GM23338 (cell line): Measurements from ENCODE around the gene PNPLA1. TPM values are rescaled to one million over a fixed set of nuclear protein-coding genes. Genes with fewer than 3 reads are reported as not detected.

Source experiments
- ATAC-seq: fragments of 200-7000 bp; cut with Tn5 transposase; 3 replicates; pipeline ENCODE4 v1.9.1; 2020
- DNase-seq: peaks from one replicate; pipeline ENCODE4 v3.0.0-alpha.2; 2015; ENCODE audit warnings: low spot score
- H2AFZ ChIP-seq: fragments of 200-600 bp; sonication (generic); 2 replicates; pipeline ENCODE4 v1.8.0; 2016; ENCODE audit warnings: antibody characterized with exemption, mild to moderate bottlenecking, moderate library complexity
- H3F3A ChIP-seq: fragments of 200-600 bp; sonication (generic); replicated peaks from 2 replicates; pipeline ENCODE4 v1.8.0; 2017; ENCODE audit warnings: antibody characterized with exemption, mixed run types, low read depth
- H3K27ac ChIP-seq: fragments of 200-600 bp; sonication (generic); 2 replicates; pipeline ENCODE4 v1.6.1; 2016; ENCODE audit warnings: low read depth
- H3K27me3 ChIP-seq: fragments of 200-600 bp; sonication (generic); 2 replicates; pipeline ENCODE4 v1.8.0; 2016; ENCODE audit warnings: mild to moderate bottlenecking, mixed run types, moderate library complexity; ENCODE audit not compliant: insufficient read depth
- H3K36me3 ChIP-seq: fragments of 200-600 bp; sonication (generic); 2 replicates; pipeline ENCODE4 v1.8.0; 2016; ENCODE audit warnings: mild to moderate bottlenecking; ENCODE audit not compliant: insufficient read depth
- H3K4me1 ChIP-seq: fragments of 200-600 bp; sonication (generic); 2 replicates; pipeline ENCODE4 v1.8.0; 2016; ENCODE audit warnings: mild to moderate bottlenecking, moderate library complexity; ENCODE audit not compliant: insufficient read depth
- H3K4me2 ChIP-seq: fragments of 200-600 bp; sonication (generic); 2 replicates; pipeline ENCODE4 v1.7.1; 2017; ENCODE audit warnings: mixed run types
- H3K4me3 ChIP-seq: fragments of 200-600 bp; sonication (generic); 2 replicates; pipeline ENCODE4 v1.6.1; 2016; ENCODE audit warnings: mixed run types
- H3K79me2 ChIP-seq: fragments of 200-600 bp; sonication (generic); replicated peaks from 2 replicates; pipeline ENCODE4 v1.8.0; 2017; ENCODE audit warnings: mild to moderate bottlenecking; ENCODE audit not compliant: insufficient read depth
- H3K9me2 ChIP-seq: fragments of 200-600 bp; sonication (generic); 2 replicates; pipeline ENCODE4 v1.8.0; 2017; ENCODE audit not compliant: insufficient read depth
- H4K20me1 ChIP-seq: fragments of 200-600 bp; sonication (generic); replicated peaks from 2 replicates; pipeline ENCODE4 v1.8.0; 2017; ENCODE audit warnings: mild to moderate bottlenecking; ENCODE audit not compliant: insufficient read depth
- H3K27ac Mint-ChIP-seq: 2 replicates; pipeline ENCODE4 v1.8.0; 2020; ENCODE audit warnings: inconsistent platforms, mild to moderate bottlenecking, moderate library complexity, mixed read lengths
- H3K27me3 Mint-ChIP-seq: 3 replicates; pipeline ENCODE4 v1.8.0; 2022; ENCODE audit warnings: low read depth, mild to moderate bottlenecking, moderate library complexity, mixed read lengths, inconsistent platforms; ENCODE audit not compliant: insufficient read depth, poor library complexity
- H3K36me3 Mint-ChIP-seq: 3 replicates; pipeline ENCODE4 v1.8.0; 2021; ENCODE audit warnings: low read depth, mild to moderate bottlenecking, inconsistent platforms, moderate library complexity, mixed read lengths
- H3K4me1 Mint-ChIP-seq: 3 replicates; pipeline ENCODE4 v1.8.0; 2020; ENCODE audit warnings: mild to moderate bottlenecking, inconsistent platforms, mixed read lengths
- H3K4me3 Mint-ChIP-seq: 3 replicates; pipeline ENCODE4 v1.8.0; 2021; ENCODE audit warnings: moderate library complexity, mild to moderate bottlenecking, inconsistent platforms, mixed read lengths
- H3K9me3 Mint-ChIP-seq: 3 replicates; pipeline ENCODE4 v1.8.0; 2020; ENCODE audit warnings: moderate library complexity, mild to moderate bottlenecking, inconsistent platforms, mixed read lengths
- CREB1 ChIP-seq: fragments of 250-450 bp; sonication (Bioruptor Pico); IDR thresholded peaks from 2 replicates; pipeline ENCODE4 v1.5.0; 2020; ENCODE audit warnings: low read depth, mild to moderate bottlenecking, moderate library complexity
- EZH2phosphoT487 ChIP-seq: fragments of 200-600 bp; sonication (generic); IDR thresholded peaks from one replicate; pipeline ENCODE4 v1.8.1; 2018; ENCODE audit warnings: antibody characterized with exemption; ENCODE audit not compliant: unreplicated experiment
- JUNB ChIP-seq: IDR thresholded peaks from one replicate; pipeline ENCODE4 v1.6.1; 2016; ENCODE audit warnings: antibody characterized with exemption; ENCODE audit not compliant: unreplicated experiment
- POLR2AphosphoS5 ChIP-seq: IDR thresholded peaks from 2 replicates; pipeline ENCODE4 v1.6.1; 2016; ENCODE audit warnings: antibody characterized with exemption, low read depth
- ZNF114 ChIP-seq: fragments of 250-450 bp; sonication (Bioruptor Pico); IDR thresholded peaks from 2 replicates; pipeline ENCODE4 v1.5.0; 2020; ENCODE audit warnings: mild to moderate bottlenecking, moderate library complexity
- polyA plus RNA-seq: library from polyadenylated mRNA; unstranded; fragments of >200 nt; fragmentation: Nextera tagmentation; extraction: Ambion mirVana; gene quantifications from 2 replicates; pipeline ENCODE4 v1.2.1, GENCODE V29; 2016
- total RNA-seq: library from RNA; depleted of rRNA; stranded (reverse); fragments of >200 nt; shearing (Covaris generic); gene quantifications from 2 replicates; pipeline ENCODE4 v1.2.3, GENCODE V29; 2014
- TF ChIP-seq, protein P1 (sequence below): IDR thresholded peaks from 2 replicates; pipeline ENCODE4 v1.6.1; 2016; ENCODE audit warnings: antibody characterized with exemption
- TF ChIP-seq, protein P2 (sequence below): IDR thresholded peaks from one replicate; pipeline ENCODE4 v1.6.1; 2018; ENCODE audit warnings: antibody characterized with exemption; ENCODE audit not compliant: unreplicated experiment

The PNPLA1 gene
- total and polyA plus RNA-seq, 2 experiments from 2014 or later, result not detected

GRCh38 chr6:36239774-36240173, 30.1 kb upstream of the PNPLA1 start:
- H3F3A ChIP-seq, result no peaks in the 10 kb centered on the region
- H3K4me2 ChIP-seq, result no peak overlapping the region
- H3K4me1 ChIP-seq, result peaks cover 16% of the 10 kb centered on the region; the same call in 1 of the 2 replicates
- no peak for ATAC-seq
- Mint-ChIP-seq H3K27me3 (no peaks in the 10 kb centered on the region), H3K36me3 (no peaks in the 10 kb centered on the region), H3K9me3 (no peaks in the 10 kb centered on the region), H3K27ac (no peak overlapping the region), H3K4me3 (no peak overlapping the region), H3K4me1 (peaks cover 25% of the 10 kb centered on the region)
- H3K79me2 ChIP-seq, result no peaks in the 10 kb centered on the region
- no peaks in the 10 kb centered on the region for H3K27me3 ChIP-seq
- DNase-seq, result no peak
- no peak for TF ChIP-seq EZH2phosphoT487
- no peaks in the 10 kb centered on the region for H3K9me2 ChIP-seq
- no peaks in the 10 kb centered on the region for H3K36me3 ChIP-seq
- no peaks in the 10 kb centered on the region for H4K20me1 ChIP-seq
- H2AFZ ChIP-seq, result no peak overlapping the region
- H3K27ac ChIP-seq, result no peak overlapping the region
- H3K4me3 ChIP-seq, result no peak overlapping the region

DNA sequence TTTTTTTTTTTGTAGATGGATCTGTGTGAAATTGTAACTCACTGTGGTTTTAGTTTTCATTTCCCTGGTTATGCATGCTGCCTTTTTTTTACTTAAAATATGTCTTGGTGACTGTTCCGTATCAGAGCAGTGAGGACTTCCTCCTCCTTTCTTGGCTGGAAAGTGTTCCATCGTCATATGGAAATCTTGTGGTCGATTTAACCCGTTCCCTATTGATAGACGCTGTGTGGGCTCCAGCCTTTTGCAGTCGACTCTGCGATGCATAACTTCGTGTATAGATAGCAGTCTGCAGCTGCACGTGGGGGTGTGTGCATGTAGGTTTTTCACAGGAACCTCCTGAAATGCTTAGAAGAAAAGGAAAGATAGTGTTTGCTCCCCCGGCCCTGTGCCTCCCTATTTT, 28.1 kb upstream of the PNPLA1 start:
- Mint-ChIP-seq H3K27ac (no peak overlapping the region), H3K9me3 (no peaks in the 10 kb centered on the region), H3K27me3 (peaks cover 2% of the 10 kb centered on the region), H3K4me3 (no peak overlapping the region), H3K36me3 (no peaks in the 10 kb centered on the region), H3K4me1 (peaks cover 38% of the 10 kb centered on the region)
- no peaks in the 10 kb centered on the region for H3K36me3 ChIP-seq
- no peak overlapping the region for H3K4me3 ChIP-seq
- DNase-seq (no peak), ATAC-seq (no peak)
- no peaks in the 10 kb centered on the region for H4K20me1 ChIP-seq
- H3K9me2 ChIP-seq, result no peaks in the 10 kb centered on the region
- H3K4me1 ChIP-seq, result peaks cover 22% of the 10 kb centered on the region
- H3K27ac ChIP-seq, result no peak overlapping the region
- H3K27me3 ChIP-seq, result no peaks in the 10 kb centered on the region
- H2AFZ ChIP-seq, result no peak overlapping the region
- TF ChIP-seq ZNF114 (CRISPR knock-in tag) (no peak), CREB1 (CRISPR knock-in tag) (no peak), JUNB (no peak), EZH2phosphoT487 (no peak)
- TF ChIP-seq, protein P1, sequence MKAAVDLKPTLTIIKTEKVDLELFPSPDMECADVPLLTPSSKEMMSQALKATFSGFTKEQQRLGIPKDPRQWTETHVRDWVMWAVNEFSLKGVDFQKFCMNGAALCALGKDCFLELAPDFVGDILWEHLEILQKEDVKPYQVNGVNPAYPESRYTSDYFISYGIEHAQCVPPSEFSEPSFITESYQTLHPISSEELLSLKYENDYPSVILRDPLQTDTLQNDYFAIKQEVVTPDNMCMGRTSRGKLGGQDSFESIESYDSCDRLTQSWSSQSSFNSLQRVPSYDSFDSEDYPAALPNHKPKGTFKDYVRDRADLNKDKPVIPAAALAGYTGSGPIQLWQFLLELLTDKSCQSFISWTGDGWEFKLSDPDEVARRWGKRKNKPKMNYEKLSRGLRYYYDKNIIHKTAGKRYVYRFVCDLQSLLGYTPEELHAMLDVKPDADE, result no peak
- H3F3A ChIP-seq, result 0 out of 2 replicates have a peak, but pooled peaks cover 3% of the 10 kb centered on the region
- H3K79me2 ChIP-seq, result no peaks in the 10 kb centered on the region
- no peak overlapping the region for H3K4me2 ChIP-seq

- H3K36me3 ChIP-seq, result no peaks in the 10 kb centered on the region
- H3K9me3 Mint-ChIP-seq, result no peaks in the 10 kb centered on the region
- no peak overlapping the region for H3K4me3 ChIP-seq
- no peak overlapping the region for H3K27ac Mint-ChIP-seq
- peaks cover 3% of the 10 kb centered on the region for H3K27me3 Mint-ChIP-seq
- ATAC-seq (no peak), DNase-seq (no peak)
- no peaks in the 10 kb centered on the region for H3K79me2 ChIP-seq
- H3K27me3 ChIP-seq, result no peaks in the 10 kb centered on the region
- H3K9me2 ChIP-seq, result no peaks in the 10 kb centered on the region
- no peaks in the 10 kb centered on the region for H3K36me3 Mint-ChIP-seq
- H3F3A ChIP-seq, result 0 out of 2 replicates have a peak, but pooled peaks cover 3% of the 10 kb centered on the region
- no peak overlapping the region for H3K4me3 Mint-ChIP-seq
- no peak overlapping the region for H2AFZ ChIP-seq
- no peak overlapping the region for H3K27ac ChIP-seq
- H3K4me1 ChIP-seq, result peaks cover 22% of the 10 kb centered on the region
- H3K4me1 Mint-ChIP-seq, result peaks cover 43% of the 10 kb centered on the region
- H3K4me2 ChIP-seq, result no peak overlapping the region
- H4K20me1 ChIP-seq, result no peaks in the 10 kb centered on the region
- no peak for TF ChIP-seq EZH2phosphoT487
- TF ChIP-seq, protein P1, result no peak
- TF ChIP-seq CREB1 (CRISPR knock-in tag), result no peak
- TF ChIP-seq, protein P2, sequence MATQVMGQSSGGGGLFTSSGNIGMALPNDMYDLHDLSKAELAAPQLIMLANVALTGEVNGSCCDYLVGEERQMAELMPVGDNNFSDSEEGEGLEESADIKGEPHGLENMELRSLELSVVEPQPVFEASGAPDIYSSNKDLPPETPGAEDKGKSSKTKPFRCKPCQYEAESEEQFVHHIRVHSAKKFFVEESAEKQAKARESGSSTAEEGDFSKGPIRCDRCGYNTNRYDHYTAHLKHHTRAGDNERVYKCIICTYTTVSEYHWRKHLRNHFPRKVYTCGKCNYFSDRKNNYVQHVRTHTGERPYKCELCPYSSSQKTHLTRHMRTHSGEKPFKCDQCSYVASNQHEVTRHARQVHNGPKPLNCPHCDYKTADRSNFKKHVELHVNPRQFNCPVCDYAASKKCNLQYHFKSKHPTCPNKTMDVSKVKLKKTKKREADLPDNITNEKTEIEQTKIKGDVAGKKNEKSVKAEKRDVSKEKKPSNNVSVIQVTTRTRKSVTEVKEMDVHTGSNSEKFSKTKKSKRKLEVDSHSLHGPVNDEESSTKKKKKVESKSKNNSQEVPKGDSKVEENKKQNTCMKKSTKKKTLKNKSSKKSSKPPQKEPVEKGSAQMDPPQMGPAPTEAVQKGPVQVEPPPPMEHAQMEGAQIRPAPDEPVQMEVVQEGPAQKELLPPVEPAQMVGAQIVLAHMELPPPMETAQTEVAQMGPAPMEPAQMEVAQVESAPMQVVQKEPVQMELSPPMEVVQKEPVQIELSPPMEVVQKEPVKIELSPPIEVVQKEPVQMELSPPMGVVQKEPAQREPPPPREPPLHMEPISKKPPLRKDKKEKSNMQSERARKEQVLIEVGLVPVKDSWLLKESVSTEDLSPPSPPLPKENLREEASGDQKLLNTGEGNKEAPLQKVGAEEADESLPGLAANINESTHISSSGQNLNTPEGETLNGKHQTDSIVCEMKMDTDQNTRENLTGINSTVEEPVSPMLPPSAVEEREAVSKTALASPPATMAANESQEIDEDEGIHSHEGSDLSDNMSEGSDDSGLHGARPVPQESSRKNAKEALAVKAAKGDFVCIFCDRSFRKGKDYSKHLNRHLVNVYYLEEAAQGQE, result no peak
- no peak for TF ChIP-seq POLR2AphosphoS5
- TF ChIP-seq ZNF114 (CRISPR knock-in tag), result no peak
- TF ChIP-seq JUNB, result no peak
Observed at GRCh38 chr6:36242161-36242560, 27.7 kb upstream of the PNPLA1 start.
